NCI-H460 (cell line): ENCODE data around the gene RIMS3. TPM values are rescaled to one million over a fixed set of nuclear protein-coding genes. Genes with fewer than 3 reads are reported as not detected.

Experiments used
- DNase-seq: peaks from one replicate; pipeline ENCODE4 v3.0.0-alpha.2; 2016; ENCODE audit warnings: low read depth; ENCODE audit errors: extremely low read depth
- total RNA-seq: library from RNA; depleted of rRNA; stranded (reverse); fragments of >200 nt; shearing (Covaris generic); gene quantifications from 2 replicates; pipeline ENCODE4 v1.2.3, GENCODE V29; 2014

RIMS3 gene
- total RNA-seq, 1 experiment from 2014 or later, result 0.50 TPM

GRCh38 chr1:40657046-40657445 lies 8.4 kb downstream of the RIMS3 start:
- DNase-seq, result no peak

GRCh38 chr1:40653851-40654537 lies 11.5 kb downstream of the RIMS3 start:
- no peak for DNase-seq

- DNase-seq, result no peak
These were observed 12.5 kb downstream of the RIMS3 start for GRCh38 chr1:40652979-40653378.

- DNase-seq, result no peak
These were observed 13.0 kb downstream of the RIMS3 start for GRCh38 chr1:40652468-40652867.

- no peak for DNase-seq
These were observed 14.2 kb downstream of the RIMS3 start for GRCh38 chr1:40651138-40651857.

- no peak for DNase-seq
These were observed 15.4 kb downstream of the RIMS3 start for GRCh38 chr1:40650075-40650474.

- DNase-seq, result no peak
These were observed 15.9 kb downstream of the RIMS3 start for GRCh38 chr1:40649592-40649930.

- DNase-seq, result no peak
These were observed 16.4 kb downstream of the RIMS3 start for GRCh38 chr1:40648928-40649591.

GRCh38 chr1:40648200-40648599 lies 17.3 kb downstream of the RIMS3 start:
- no peak for DNase-seq

GRCh38 chr1:40646315-40646714 lies 19.2 kb downstream of the RIMS3 start:
- no peak for DNase-seq

- no peak for DNase-seq
These were observed 20.3 kb downstream of the RIMS3 start for GRCh38 chr1:40645118-40645680.

GRCh38 chr1:40641601-40642242 lies 23.8 kb downstream of the RIMS3 start:
- no peak for DNase-seq

- no peak for DNase-seq
These were observed 25.0 kb downstream of the RIMS3 start for GRCh38 chr1:40640314-40641076.

- no peak for DNase-seq
These were observed 27.1 kb downstream of the RIMS3 start for GRCh38 chr1:40638097-40639036.

GRCh38 chr1:40637470-40638007 lies 27.9 kb downstream of the RIMS3 start:
- DNase-seq, result no peak

- no peak for DNase-seq
These were observed 28.7 kb downstream of the RIMS3 start for GRCh38 chr1:40636777-40637176.

GRCh38 chr1:40635763-40636500 lies 29.6 kb downstream of the RIMS3 start:
- DNase-seq, result no peak
